Measurements from ENCODE around the gene MMP27.
"Not testable (repeated sequence)": the region's sequence is repeated elsewhere in the genome, so short reads cannot be mapped to it uniquely, and the experiment has no call there.

Gene MMP27

GRCh38 chr11:102705626-102706025 lies at the start of gene MMP27:
MMP27 (minus strand) TSS chr11:102705769; CDS start chr11:102705714, 55 bp downstream.
- no peak for FAIRE-seq

- no peak for FAIRE-seq
Observed at GRCh38 chr11:102753267-102753666, 47.7 kb upstream of the MMP27 start.

GRCh38 chr11:102751673-102752072 lies 46.1 kb upstream of the MMP27 start:
- FAIRE-seq: no peak

- no peak for FAIRE-seq
Observed at GRCh38 chr11:102749101-102749722, 43.6 kb upstream of the MMP27 start.

- not testable (repeated sequence) for FAIRE-seq
Observed at GRCh38 chr11:102746746-102747578, 41.4 kb upstream of the MMP27 start.

GRCh38 chr11:102734650-102735049 lies 29.1 kb upstream of the MMP27 start:
- no peak for FAIRE-seq

- no peak for FAIRE-seq
Observed at GRCh38 chr11:102733232-102733875, 27.8 kb upstream of the MMP27 start.

- FAIRE-seq: not testable (repeated sequence)
Observed at GRCh38 chr11:102730944-102731343, 25.4 kb upstream of the MMP27 start.

GRCh38 chr11:102729849-102730815 lies 24.6 kb upstream of the MMP27 start:
- FAIRE-seq: no peak

GRCh38 chr11:102727890-102728289 lies 22.3 kb upstream of the MMP27 start:
- FAIRE-seq: no peak

- FAIRE-seq: no peak
Observed at GRCh38 chr11:102724904-102725500, 19.4 kb upstream of the MMP27 start, which contains the start of gene MMP8. MMP8 (minus strand) TSS chr11:102724954; CDS start chr11:102724855, 99 bp downstream.

- no peak for FAIRE-seq
Observed at GRCh38 chr11:102722821-102723220, 17.3 kb upstream of the MMP27 start.

GRCh38 chr11:102719620-102720277 lies 14.2 kb upstream of the MMP27 start:
- FAIRE-seq: no peak

- no peak for FAIRE-seq
Observed at GRCh38 chr11:102717280-102717679, 11.7 kb upstream of the MMP27 start.

GRCh38 chr11:102716527-102716926 lies 11.0 kb upstream of the MMP27 start:
- FAIRE-seq: no peak

- FAIRE-seq: no peak
Observed at GRCh38 chr11:102712137-102712536, 6.6 kb upstream of the MMP27 start.

GRCh38 chr11:102709201-102709945 lies 3.8 kb upstream of the MMP27 start:
- no peak for FAIRE-seq

- no peak for FAIRE-seq
Observed at GRCh38 chr11:102708654-102709053, 3.1 kb upstream of the MMP27 start.

- no peak for FAIRE-seq
Observed at GRCh38 chr11:102704841-102705240, 728 bp downstream of the MMP27 start.

- FAIRE-seq: no peak
Observed at GRCh38 chr11:102703826-102704493, 1.6 kb downstream of the MMP27 start.

Measured in colon (tissue), 2 donors.